ENCODE measurements around the gene TRAPPC6A. TPM values are rescaled to one million over a fixed set of nuclear protein-coding genes. Genes with fewer than 3 reads are reported as not detected.
A peak's percentile ranks its signal among the peaks of the same experiment; 100 is the strongest.

The TRAPPC6A gene
- total and polyA plus RNA-seq, 11 donors = 7.7 to 22.8 (median 18.6) TPM

DNA sequence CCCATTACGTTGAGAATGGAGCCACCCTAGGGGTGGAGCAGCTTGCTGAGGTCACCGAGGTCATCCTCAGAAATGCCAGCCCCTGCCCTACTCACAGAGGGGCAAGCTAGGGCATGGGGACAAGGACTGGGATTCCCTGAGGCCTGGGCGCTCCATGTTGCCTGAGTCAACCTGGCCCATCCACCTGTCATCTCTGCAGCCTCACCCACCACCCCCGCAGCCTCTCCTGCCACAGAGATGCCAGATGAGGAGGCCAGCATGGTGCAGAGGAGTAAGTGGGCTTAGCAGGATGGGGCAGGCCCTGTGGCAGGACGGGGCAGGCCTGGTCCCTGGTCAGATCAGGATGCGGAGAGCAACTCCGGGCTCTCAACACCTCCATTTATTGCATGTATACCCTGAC, 26.7 kb downstream of the TRAPPC6A start:
- Histone ChIP-seq H3K27ac (no peak overlapping the region), H3K4me3 (no peak overlapping the region), H3K9me3 (no peaks in the 10 kb centered on the region), H3K27me3 (peaks cover 3 to 32% (median 15%) of the 10 kb centered on the region in 9 donors), H3K36me3 (peaks cover 0 to 9% (median 1%) of the 10 kb centered on the region in 9 donors), H3K4me1 (peaks cover 14 to 30% (median 25%) of the 10 kb centered on the region in 12 donors)
- DNase-seq (no peak), ATAC-seq (no peak)
- no peak for TF ChIP-seq POLR2A (IDR thresholded peaks at IDR 0.05)
- TF ChIP-seq, protein P1, sequence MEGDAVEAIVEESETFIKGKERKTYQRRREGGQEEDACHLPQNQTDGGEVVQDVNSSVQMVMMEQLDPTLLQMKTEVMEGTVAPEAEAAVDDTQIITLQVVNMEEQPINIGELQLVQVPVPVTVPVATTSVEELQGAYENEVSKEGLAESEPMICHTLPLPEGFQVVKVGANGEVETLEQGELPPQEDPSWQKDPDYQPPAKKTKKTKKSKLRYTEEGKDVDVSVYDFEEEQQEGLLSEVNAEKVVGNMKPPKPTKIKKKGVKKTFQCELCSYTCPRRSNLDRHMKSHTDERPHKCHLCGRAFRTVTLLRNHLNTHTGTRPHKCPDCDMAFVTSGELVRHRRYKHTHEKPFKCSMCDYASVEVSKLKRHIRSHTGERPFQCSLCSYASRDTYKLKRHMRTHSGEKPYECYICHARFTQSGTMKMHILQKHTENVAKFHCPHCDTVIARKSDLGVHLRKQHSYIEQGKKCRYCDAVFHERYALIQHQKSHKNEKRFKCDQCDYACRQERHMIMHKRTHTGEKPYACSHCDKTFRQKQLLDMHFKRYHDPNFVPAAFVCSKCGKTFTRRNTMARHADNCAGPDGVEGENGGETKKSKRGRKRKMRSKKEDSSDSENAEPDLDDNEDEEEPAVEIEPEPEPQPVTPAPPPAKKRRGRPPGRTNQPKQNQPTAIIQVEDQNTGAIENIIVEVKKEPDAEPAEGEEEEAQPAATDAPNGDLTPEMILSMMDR (IDR thresholded peaks at IDR 0.05) = no peak
- intact Hi-C loops (cut with DNase I) = no loop called here
- WGBS, 4 donors = 72 to 88% (median 84%) methylated on average over 3 to 7 of the region's 7 CpGs

DNA sequence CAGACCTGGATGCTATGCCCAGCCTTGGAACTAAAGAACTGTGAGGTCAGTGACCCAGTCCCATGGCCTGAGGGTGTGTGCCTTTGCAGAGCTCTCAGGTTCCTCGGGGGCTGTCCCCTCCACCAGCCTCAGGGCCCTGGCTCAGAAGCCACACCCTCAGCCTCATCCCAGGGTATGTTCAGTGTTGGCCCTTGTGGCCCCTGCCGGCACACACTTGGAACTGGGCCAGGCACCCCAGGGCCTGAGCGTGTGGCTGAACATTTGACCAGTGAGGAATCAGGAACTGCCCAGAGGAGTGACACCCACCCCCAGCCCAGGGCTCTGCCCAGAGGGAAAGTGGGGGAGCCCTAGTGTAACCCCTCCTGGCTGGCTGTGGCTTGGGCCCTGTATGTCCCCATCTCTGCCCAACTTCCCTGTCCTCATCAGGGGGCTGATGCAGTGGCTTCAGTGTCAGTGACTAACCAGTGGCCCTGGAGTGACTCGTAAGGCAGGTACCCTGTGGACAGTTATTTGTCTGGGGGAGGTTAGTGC, 27.2 kb downstream of the TRAPPC6A start:
- Histone ChIP-seq H3K9me3 (no peaks in the 10 kb centered on the region), H3K27ac (no peak overlapping the region), H3K36me3 (peaks cover 0 to 14% (median 4%) of the 10 kb centered on the region in 9 donors), H3K4me1 (peaks cover 14 to 30% (median 25%) of the 10 kb centered on the region in 12 donors), H3K27me3 (peaks cover 3 to 32% (median 15%) of the 10 kb centered on the region in 9 donors), H3K4me3 (no peak overlapping the region)
- ATAC-seq (no peak), DNase-seq (peak in 1 of 5 donors; percentile 20)
- intact Hi-C loops (cut with DNase I) = no loop called here
- 61 to 70% (median 69%) methylated on average over 2 to 4 of the region's 4 CpGs for WGBS, 4 donors
- no peak for TF ChIP-seq POLR2A (IDR thresholded peaks at IDR 0.05)
- TF ChIP-seq, protein P1 (IDR thresholded peaks at IDR 0.05) = no peak

DNA sequence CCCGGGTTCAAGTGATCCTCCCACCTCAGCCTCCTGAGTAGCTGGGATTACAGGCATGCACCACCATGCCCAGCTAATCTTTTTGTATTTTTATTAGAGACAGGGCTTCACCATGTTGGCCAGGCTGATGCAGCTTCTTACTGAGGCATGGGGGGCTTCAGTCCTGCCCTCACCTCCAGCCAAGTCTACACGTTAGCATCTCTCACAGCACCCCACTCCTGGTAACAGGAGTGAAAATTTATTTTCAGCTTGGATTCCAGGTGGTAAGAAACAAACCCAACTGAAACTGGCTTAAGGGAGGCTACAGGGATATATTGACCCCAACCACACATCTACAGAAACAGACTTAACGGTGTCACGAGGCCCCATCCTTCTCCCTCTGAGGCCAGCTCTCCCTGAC, 27.9 kb downstream of the TRAPPC6A start:
- no peak for DNase-seq
- H3K36me3 ChIP-seq = peaks cover 0 to 20% (median 8%) of the 10 kb centered on the region in 9 donors
- H3K27ac ChIP-seq = no peak overlapping the region
- no peaks in the 10 kb centered on the region for H3K9me3 ChIP-seq
- intact Hi-C loops (cut with DNase I) = no loop called here
- no peak overlapping the region for H3K4me3 ChIP-seq
- H3K4me1 ChIP-seq = peaks cover 14 to 30% (median 25%) of the 10 kb centered on the region in 12 donors
- TF ChIP-seq, protein P1 (IDR thresholded peaks at IDR 0.05) = no peak
- no peak for TF ChIP-seq POLR2A (IDR thresholded peaks at IDR 0.05)
- H3K27me3 ChIP-seq = peaks cover 3 to 32% (median 15%) of the 10 kb centered on the region in 9 donors
- no peak for ATAC-seq
- 94 to 96% (median 95%) methylated on average over 4 of the region's 4 CpGs for WGBS, 4 donors

DNA sequence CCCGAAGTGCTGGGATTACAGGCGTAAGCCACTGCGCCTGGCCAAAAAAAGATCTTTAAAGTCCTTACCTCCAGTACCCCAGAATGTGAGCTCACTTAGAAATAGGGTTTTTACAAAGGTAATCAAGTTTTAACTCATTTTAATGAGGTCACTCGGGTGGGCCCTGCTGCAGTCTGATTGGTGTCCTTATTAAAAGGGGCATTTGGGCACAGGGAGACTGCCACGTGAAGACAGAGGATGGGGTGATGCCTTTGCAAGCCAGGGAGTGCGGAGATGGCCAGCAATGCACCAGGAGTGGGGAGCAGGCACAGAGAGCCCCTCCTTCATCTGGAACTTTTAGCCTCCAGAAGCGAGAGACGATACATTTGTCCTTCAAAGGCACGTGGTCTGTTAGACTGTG, 28.9 kb downstream of the TRAPPC6A start:
- ATAC-seq (no peak), DNase-seq (no peak)

More for the DNA sequence above, 28.9 kb downstream of the TRAPPC6A start:
- peaks cover 3 to 29% (median 15%) of the 10 kb centered on the region in 9 donors for H3K27me3 ChIP-seq
- H3K4me1 ChIP-seq = peaks cover 14 to 26% (median 23%) of the 10 kb centered on the region in 12 donors
- H3K4me3 ChIP-seq = no peak overlapping the region
- no peaks in the 10 kb centered on the region for H3K9me3 ChIP-seq
- WGBS, 4 donors = 84 to 98% (median 88%) methylated on average over 9 of the region's 9 CpGs
- H3K36me3 ChIP-seq = peaks cover 0 to 31% (median 15%) of the 10 kb centered on the region in 9 donors
- intact Hi-C loops (cut with DNase I) = no loop called here
- H3K27ac ChIP-seq = no peak overlapping the region
- TF ChIP-seq POLR2A (IDR thresholded peaks at IDR 0.05) = no peak
- TF ChIP-seq, protein P1 (IDR thresholded peaks at IDR 0.05) = no peak
